Esophagus mucosa (tissue), 1 donor: ENCODE measurements around the gene PLEKHJ1. TPM values are rescaled to one million over a fixed set of nuclear protein-coding genes. Genes with fewer than 3 reads are reported as not detected.
"Not testable (repeated sequence)": the region's sequence is repeated elsewhere in the genome, so short reads cannot be mapped to it uniquely, and the experiment has no call there.

Experiments used
- ATAC-seq: fragments of 200-7000 bp; cut with Tn5 transposase; one replicate; pipeline ENCODE4 v1.9.1; 2020
- total RNA-seq: library from RNA; stranded (reverse); gene quantifications from one replicate; pipeline ENCODE4 v1.2.4, GENCODE V29; 2023
- donor health status: DM: yes; HTN: yes; CAD: no.

The PLEKHJ1 gene
- 48.9 TPM for total RNA-seq

- ATAC-seq, result peak; percentile 88
These were observed at the start of gene PLEKHJ1, which contains the start of gene SF3A2 for GRCh38 chr19:2236314-2237050. TSS of gene PLEKHJ1 (minus strand) at chr19:2236329. CDS start at chr19:2236248, 81 bp downstream. TSS of gene SF3A2 (plus strand) at chr19:2236824. CDS start at chr19:2243419, 6,595 bp downstream.

GRCh38 chr19:2283835-2284507 is 47.8 kb upstream of the PLEKHJ1 start:
- ATAC-seq, result no peak

GRCh38 chr19:2282862-2283237 is 46.7 kb upstream of the PLEKHJ1 start:
- no peak for ATAC-seq

- ATAC-seq, result peak; percentile 28
These were observed 46.1 kb upstream of the PLEKHJ1 start, which contains the start of gene PEAK3 for GRCh38 chr19:2282062-2282861. TSS of gene PEAK3 (minus strand) at chr19:2282175. CDS start at chr19:2280931, 1,244 bp downstream.

- not testable (repeated sequence) for ATAC-seq
These were observed 45.3 kb upstream of the PLEKHJ1 start for GRCh38 chr19:2281265-2282061.

- ATAC-seq, result no peak
These were observed 44.6 kb upstream of the PLEKHJ1 start for GRCh38 chr19:2280633-2281264.

GRCh38 chr19:2278459-2279158 is 42.5 kb upstream of the PLEKHJ1 start:
- ATAC-seq, result no peak

- ATAC-seq, result no peak
These were observed 41.0 kb upstream of the PLEKHJ1 start for GRCh38 chr19:2277138-2277537.

- ATAC-seq, result no peak
These were observed 40.4 kb upstream of the PLEKHJ1 start for GRCh38 chr19:2276429-2276986.

- ATAC-seq, result peak; percentile 41
These were observed 39.7 kb upstream of the PLEKHJ1 start for GRCh38 chr19:2275588-2276428.

- peak; percentile 14 for ATAC-seq
These were observed 38.9 kb upstream of the PLEKHJ1 start for GRCh38 chr19:2274931-2275535.

- ATAC-seq, result no peak
These were observed 38.1 kb upstream of the PLEKHJ1 start for GRCh38 chr19:2274185-2274711.

- peak; percentile 3 for ATAC-seq
These were observed 37.4 kb upstream of the PLEKHJ1 start for GRCh38 chr19:2273356-2274184.

- peak; percentile 45 for ATAC-seq
These were observed 35.3 kb upstream of the PLEKHJ1 start for GRCh38 chr19:2271234-2272103.

- peak; percentile 38 for ATAC-seq
These were observed 34.5 kb upstream of the PLEKHJ1 start for GRCh38 chr19:2270423-2271233.

- peak; percentile 12 for ATAC-seq
These were observed 34.0 kb upstream of the PLEKHJ1 start for GRCh38 chr19:2270157-2270422.
